Mesenchymal stem cell (in vitro differentiated cells and primary cell): ENCODE results near the gene SORBS2.

Experiments
- DNase-seq: peaks from one replicate; pipeline ENCODE4 v3.0.0-alpha.2; 2013
- H2AFZ ChIP-seq: one replicate; pipeline ENCODE4 v1.6.1; 2013; ENCODE audit warnings: low read depth, mild to moderate bottlenecking, control low read depth, inconsistent platforms, low read length, moderate library complexity
- H2AK5ac ChIP-seq: 2 replicates; pipeline ENCODE4 v1.6.1; 2013; ENCODE audit warnings: low read length, moderate library complexity, mild to moderate bottlenecking, inconsistent platforms; ENCODE audit not compliant: severe bottlenecking
- H2BK120ac ChIP-seq: one replicate; pipeline ENCODE4 v1.6.1; 2013; ENCODE audit warnings: low read depth, mild to moderate bottlenecking, inconsistent platforms, low read length, moderate library complexity
- H2BK12ac ChIP-seq, 2 experiments: one replicate each; pipeline ENCODE4 v1.6.1; 2013; ENCODE audit warnings: inconsistent platforms in 2 of 2, low read length in 2 of 2, mild to moderate bottlenecking in 2 of 2, moderate library complexity in 2 of 2, control low read depth in 1 of 2
- H2BK15ac ChIP-seq: one replicate; pipeline ENCODE4 v1.6.1; 2013; ENCODE audit warnings: mild to moderate bottlenecking, low read depth, inconsistent platforms; ENCODE audit not compliant: poor library complexity, severe bottlenecking
- H2BK5ac ChIP-seq: 2 replicates; pipeline ENCODE4 v1.6.1; 2013; ENCODE audit warnings: low read depth, mild to moderate bottlenecking, low read length, control low read depth, inconsistent platforms; ENCODE audit not compliant: poor library complexity, severe bottlenecking
- H3K14ac ChIP-seq, 2 experiments: one replicate each; pipeline ENCODE4 v1.6.1; 2013; ENCODE audit warnings: inconsistent platforms in 2 of 2, low read length in 2 of 2, control low read depth in 1 of 2, mild to moderate bottlenecking in 1 of 2, moderate library complexity in 1 of 2
- H3K18ac ChIP-seq, 2 experiments: one replicate each; pipeline ENCODE4 v1.6.1; 2013; ENCODE audit warnings: inconsistent platforms in 2 of 2, low read length in 2 of 2, control low read depth in 1 of 2, low read depth in 1 of 2, mild to moderate bottlenecking in 1 of 2
- H3K23ac ChIP-seq, 2 experiments: one replicate each; pipeline ENCODE4 v1.6.1; 2013; ENCODE audit warnings: inconsistent platforms in 2 of 2, low read length in 2 of 2, mild to moderate bottlenecking in 2 of 2, moderate library complexity in 2 of 2, control low read depth in 1 of 2
- H3K27ac ChIP-seq: 2 replicates; pipeline ENCODE4 v1.5.1; 2013; ENCODE audit warnings: mild to moderate bottlenecking, moderate library complexity, low read length, control low read depth, inconsistent platforms; ENCODE audit not compliant: poor library complexity, severe bottlenecking
- H3K27me3 ChIP-seq, 2 experiments: 2 replicates each; pipeline versions ENCODE4 v1.6.1 to v1.7.0; 2013; ENCODE audit warnings: low read length in 2 of 2, mild to moderate bottlenecking in 2 of 2, moderate library complexity in 2 of 2, control low read depth in 1 of 2, inconsistent platforms in 1 of 2; ENCODE audit not compliant: control insufficient read depth in 1 of 2, insufficient read depth in 1 of 2
- H3K36me3 ChIP-seq, 2 experiments: 2 replicates each; pipeline versions ENCODE4 v1.6.1 to v1.7.0; 2013; ENCODE audit warnings: low read length in 2 of 2, control low read depth in 1 of 2, inconsistent platforms in 1 of 2, low read depth in 1 of 2, mild to moderate bottlenecking in 1 of 2; ENCODE audit not compliant: insufficient read depth in 2 of 2, control insufficient read depth in 1 of 2
- H3K4ac ChIP-seq, 2 experiments: one replicate each; pipeline ENCODE4 v1.6.1; 2013; ENCODE audit warnings: inconsistent platforms in 2 of 2, low read length in 2 of 2, mild to moderate bottlenecking in 2 of 2, moderate library complexity in 2 of 2, control low read depth in 1 of 2, low read depth in 1 of 2
- H3K4me1 ChIP-seq: 2 replicates; pipeline ENCODE4 v1.6.1; 2013; ENCODE audit warnings: low read depth, low read length, control low read depth; ENCODE audit not compliant: control insufficient read depth, insufficient read depth
- H3K4me2 ChIP-seq: 2 replicates; pipeline ENCODE4 v1.6.1; 2013; ENCODE audit warnings: low read length, mild to moderate bottlenecking, inconsistent platforms; ENCODE audit not compliant: poor library complexity, severe bottlenecking
- H3K4me3 ChIP-seq, 2 experiments: 2 replicates each; pipeline versions ENCODE4 v1.5.1 to v1.7.0; 2013; ENCODE audit warnings: low read length in 2 of 2, mild to moderate bottlenecking in 2 of 2, control low read depth in 1 of 2, low read depth in 1 of 2; ENCODE audit not compliant: insufficient read depth in 1 of 2
- H3K79me1 ChIP-seq: replicated peaks from 2 replicates; pipeline ENCODE4 v1.6.1; 2013; ENCODE audit warnings: mild to moderate bottlenecking, control low read depth, low read length, inconsistent platforms; ENCODE audit not compliant: poor library complexity, severe bottlenecking
- H3K9ac ChIP-seq: 2 replicates; pipeline ENCODE4 v1.7.0; 2013; ENCODE audit warnings: mild to moderate bottlenecking, low read length, moderate library complexity
- H3K9me3 ChIP-seq: 2 replicates; pipeline ENCODE4 v1.7.0; 2013; ENCODE audit warnings: mild to moderate bottlenecking, low read length; ENCODE audit not compliant: control insufficient read depth
- H4K8ac ChIP-seq: one replicate; pipeline ENCODE4 v1.6.1; 2013; ENCODE audit warnings: inconsistent platforms, mild to moderate bottlenecking, low read length, moderate library complexity
- H4K91ac ChIP-seq: one replicate; pipeline ENCODE4 v1.6.1; 2013; ENCODE audit warnings: mild to moderate bottlenecking, low read length, inconsistent platforms
- WGBS: methylation state at CpG from one replicate; pipeline ENCODE4 v1.1.7; 2013; ENCODE audit warnings: mixed read lengths; 5-methylcytosine and 5-hydroxymethylcytosine counted together

SORBS2 gene

GRCh38 chr4:185592438-185592837 is 219.6 kb downstream of the SORBS2 start:
- no peak overlapping the region for H3K27ac ChIP-seq
- WGBS, result 95% methylated on average over 3 of the region's 4 CpGs
- no peak overlapping the region for H3K18ac ChIP-seq
- no peak overlapping the region for H2BK120ac ChIP-seq
- no peak overlapping the region for H3K23ac ChIP-seq
- no peak overlapping the region for H2BK5ac ChIP-seq
- H4K91ac ChIP-seq, result no peak overlapping the region
- H2BK12ac ChIP-seq, result no peak overlapping the region
- no peak overlapping the region for H3K9ac ChIP-seq
- H3K36me3 ChIP-seq, result no peaks in the 10 kb centered on the region
- no peak overlapping the region for H3K4ac ChIP-seq
- H2BK15ac ChIP-seq, result no peak overlapping the region
- H3K14ac ChIP-seq, result no peak overlapping the region
- H3K27me3 ChIP-seq, result peaks cover 0 to 5% of the 10 kb centered on the region in 2 experiments
- no peak overlapping the region for H3K4me3 ChIP-seq
- no peak overlapping the region for H3K4me2 ChIP-seq
- peaks cover 4% of the 10 kb centered on the region for H3K4me1 ChIP-seq
- no peaks in the 10 kb centered on the region for H3K79me1 ChIP-seq
- H2AFZ ChIP-seq, result no peak overlapping the region
- H4K8ac ChIP-seq, result no peak overlapping the region
- DNase-seq, result no peak
- no peaks in the 10 kb centered on the region for H3K9me3 ChIP-seq
- H2AK5ac ChIP-seq, result no peak overlapping the region

GRCh38 chr4:185591679-185592141 is 220.3 kb downstream of the SORBS2 start:
- 56% methylated on average over 4 of the region's 4 CpGs for WGBS

GRCh38 chr4:185590982-185591381 is 221.0 kb downstream of the SORBS2 start:
- H2BK15ac ChIP-seq, result no peak overlapping the region
- H2BK5ac ChIP-seq, result no peak overlapping the region
- H3K4me2 ChIP-seq, result no peak overlapping the region
- H3K9me3 ChIP-seq, result no peaks in the 10 kb centered on the region
- no peak overlapping the region for H2AFZ ChIP-seq
- H4K91ac ChIP-seq, result no peak overlapping the region
- H3K27me3 ChIP-seq, result peaks cover 0 to 5% of the 10 kb centered on the region in 2 experiments
- no peak overlapping the region for H3K27ac ChIP-seq
- H3K36me3 ChIP-seq, result no peaks in the 10 kb centered on the region
- H2BK12ac ChIP-seq, result peak overlapping the region in 1 of 2 experiments; percentile 10
- no peak for DNase-seq
- H2AK5ac ChIP-seq, result no peak overlapping the region
- H3K79me1 ChIP-seq, result no peaks in the 10 kb centered on the region
- WGBS, result 100% methylated on average over 1 of the region's 3 CpGs
- no peak overlapping the region for H3K4ac ChIP-seq
- H3K4me1 ChIP-seq, result peaks cover 7% of the 10 kb centered on the region
- H3K4me3 ChIP-seq, result no peak overlapping the region
- H2BK120ac ChIP-seq, result no peak overlapping the region
- H3K9ac ChIP-seq, result no peak overlapping the region
- H3K14ac ChIP-seq, result no peak overlapping the region
- no peak overlapping the region for H3K18ac ChIP-seq
- no peak overlapping the region for H3K23ac ChIP-seq
- H4K8ac ChIP-seq, result no peak overlapping the region

More at GRCh38 chr4:185591679-185592141, 220.3 kb downstream of the SORBS2 start:
- H3K27me3 ChIP-seq, result peaks cover 0 to 5% of the 10 kb centered on the region in 2 experiments
- no peak overlapping the region for H3K14ac ChIP-seq
- no peak overlapping the region for H2AK5ac ChIP-seq
- H4K8ac ChIP-seq, result no peak overlapping the region
- no peak overlapping the region for H3K23ac ChIP-seq
- no peak overlapping the region for H2BK12ac ChIP-seq
- H3K36me3 ChIP-seq, result no peaks in the 10 kb centered on the region
- H3K4me2 ChIP-seq, result no peak overlapping the region
- H3K4me1 ChIP-seq, result peaks cover 7% of the 10 kb centered on the region
- H3K27ac ChIP-seq, result no peak overlapping the region
- H3K18ac ChIP-seq, result no peak overlapping the region
- no peak overlapping the region for H3K9ac ChIP-seq
- no peak overlapping the region for H4K91ac ChIP-seq
- no peak overlapping the region for H2AFZ ChIP-seq
- H3K4me3 ChIP-seq, result no peak overlapping the region
- no peak overlapping the region for H2BK15ac ChIP-seq
- H2BK5ac ChIP-seq, result no peak overlapping the region
- no peak overlapping the region for H3K4ac ChIP-seq
- no peaks in the 10 kb centered on the region for H3K9me3 ChIP-seq
- no peak overlapping the region for H2BK120ac ChIP-seq
- no peaks in the 10 kb centered on the region for H3K79me1 ChIP-seq
- DNase-seq, result peak; percentile 66

GRCh38 chr4:185589067-185589836 is 222.7 kb downstream of the SORBS2 start:
- no peak overlapping the region for H2BK15ac ChIP-seq
- WGBS, result 80% methylated on average over 8 of the region's 13 CpGs
- no peak overlapping the region for H4K8ac ChIP-seq
- H2BK5ac ChIP-seq, result no peak overlapping the region
- no peak overlapping the region for H4K91ac ChIP-seq
- DNase-seq, result peak; percentile 83
- H2BK12ac ChIP-seq, result no peak overlapping the region
- H2BK120ac ChIP-seq, result no peak overlapping the region
- H2AFZ ChIP-seq, result no peak overlapping the region
- no peak overlapping the region for H3K27ac ChIP-seq
- H3K79me1 ChIP-seq, result no peaks in the 10 kb centered on the region
- no peak overlapping the region for H3K23ac ChIP-seq
- no peaks in the 10 kb centered on the region for H3K36me3 ChIP-seq
- no peak overlapping the region for H3K4me2 ChIP-seq
- H3K4me1 ChIP-seq, result peaks cover 7% of the 10 kb centered on the region
- H3K27me3 ChIP-seq, result peaks cover 0 to 5% of the 10 kb centered on the region in 2 experiments
- H3K9me3 ChIP-seq, result no peaks in the 10 kb centered on the region
- no peak overlapping the region for H2AK5ac ChIP-seq
- H3K18ac ChIP-seq, result no peak overlapping the region
- no peak overlapping the region for H3K9ac ChIP-seq
- H3K4ac ChIP-seq, result no peak overlapping the region
- H3K4me3 ChIP-seq, result no peak overlapping the region
- H3K14ac ChIP-seq, result no peak overlapping the region
